Peyer's patch (tissue), 4 donors: ENCODE data around the gene AKNA. TPM values are rescaled to one million over a fixed set of nuclear protein-coding genes. Genes with fewer than 3 reads are reported as not detected.

Experiments used
- DNase-seq, 3 donors: peaks; one replicate each; pipeline ENCODE4 v3.0.0-alpha.2; 2017 to 2019
- H3K27ac ChIP-seq, 4 donors: fragments of 200-600 bp; sonication (generic); one replicate each; pipeline ENCODE4 v1.5.1; 2016 to 2019
- H3K27me3 ChIP-seq, 2 donors: fragments of 200-600 bp; sonication (generic); one replicate each; pipeline ENCODE4 v1.5.1; 2019
- H3K36me3 ChIP-seq, 3 donors: fragments of 200-600 bp; sonication (generic); one replicate each; pipeline ENCODE4 v1.5.1; 2016 to 2019
- H3K4me1 ChIP-seq, 4 donors: fragments of 200-600 bp; sonication (generic); one replicate each; pipeline ENCODE4 v1.5.1; 2016 to 2019
- H3K4me3 ChIP-seq, 4 donors: fragments of 200-600 bp; sonication (generic); 1 replicate in 3 of 4; 2 replicates in 1 of 4; pipeline ENCODE4 v1.5.1; 2016 to 2019; ENCODE audit warnings: mild to moderate bottlenecking in 1 of 4
- H3K9me3 ChIP-seq, 4 donors: fragments of 200-600 bp; sonication (generic); one replicate each; pipeline ENCODE4 v1.5.1; 2016 to 2019; ENCODE audit warnings: mild to moderate bottlenecking in 1 of 4
- POLR2A ChIP-seq, 2 donors: fragments of 450-650 bp; IDR thresholded peaks; one replicate each; pipeline ENCODE4 v1.5.1; 2017; ENCODE audit warnings: antibody characterized with exemption in 2 of 2, mild to moderate bottlenecking in 2 of 2, moderate library complexity in 2 of 2
- total RNA-seq, 4 donors: library from RNA; depleted of rRNA; stranded (reverse); fragments of >200 nt; gene quantifications; one replicate each; pipeline ENCODE4 v1.1.0, GENCODE V29; 2016
- TF ChIP-seq, protein P1 (sequence below), 6 experiments: fragments of 450-650 bp in 4 of 6; fragments of 200-600 bp in 2 of 6; sonication (generic) in 1 of 6; IDR thresholded peaks; one replicate each; pipeline ENCODE4 v1.5.1; 2017 to 2019; ENCODE audit warnings: antibody characterized with exemption in 6 of 6, mild to moderate bottlenecking in 3 of 6, moderate library complexity in 1 of 6

AKNA gene
- total RNA-seq, 4 donors from 2014 or later = 41.7 to 174 (median 75.0) TPM

DNA sequence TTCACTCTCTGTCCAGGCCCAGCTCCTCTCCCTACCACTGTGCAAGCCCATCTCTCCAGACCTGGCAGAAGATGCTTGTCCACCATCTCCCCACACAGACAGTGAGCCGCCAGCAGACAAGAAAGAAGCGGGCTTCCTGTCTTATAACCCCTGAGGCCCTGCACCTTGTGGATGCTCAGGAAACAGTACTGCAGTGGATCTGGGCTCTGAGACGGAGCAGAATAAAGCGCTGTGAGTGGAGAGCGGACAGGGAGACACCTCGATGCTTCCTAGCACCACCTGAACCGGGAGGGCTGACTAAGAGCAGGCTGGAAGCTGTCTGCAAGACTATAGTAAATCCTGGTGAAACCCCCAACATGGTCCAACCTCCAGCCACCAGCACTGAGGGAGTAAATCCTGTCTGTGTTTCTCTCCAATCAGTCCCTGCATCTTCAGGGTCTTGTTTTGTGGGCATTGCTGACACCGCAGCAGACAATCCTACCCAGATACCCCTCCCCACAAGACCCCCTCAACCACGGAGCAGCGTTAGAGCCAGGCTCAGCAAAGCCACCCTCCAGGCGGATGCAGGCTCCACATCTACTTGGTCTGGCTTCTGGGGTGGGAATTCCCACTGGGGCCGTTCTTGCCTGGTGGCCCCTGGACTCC, 39.4 kb downstream of the AKNA start:
- Histone ChIP-seq H3K27ac (peak overlapping the region; percentile 41 to 78 (median 60)), H3K4me1 (peaks cover 0 to 23% (median 13%) of the 10 kb centered on the region in 4 donors), H3K36me3 (peaks cover 0 to 91% (median 7%) of the 10 kb centered on the region in 3 donors), H3K9me3 (no peaks in the 10 kb centered on the region), H3K27me3 (no peaks in the 10 kb centered on the region), H3K4me3 (no peak overlapping the region)
- TF ChIP-seq, protein P1, sequence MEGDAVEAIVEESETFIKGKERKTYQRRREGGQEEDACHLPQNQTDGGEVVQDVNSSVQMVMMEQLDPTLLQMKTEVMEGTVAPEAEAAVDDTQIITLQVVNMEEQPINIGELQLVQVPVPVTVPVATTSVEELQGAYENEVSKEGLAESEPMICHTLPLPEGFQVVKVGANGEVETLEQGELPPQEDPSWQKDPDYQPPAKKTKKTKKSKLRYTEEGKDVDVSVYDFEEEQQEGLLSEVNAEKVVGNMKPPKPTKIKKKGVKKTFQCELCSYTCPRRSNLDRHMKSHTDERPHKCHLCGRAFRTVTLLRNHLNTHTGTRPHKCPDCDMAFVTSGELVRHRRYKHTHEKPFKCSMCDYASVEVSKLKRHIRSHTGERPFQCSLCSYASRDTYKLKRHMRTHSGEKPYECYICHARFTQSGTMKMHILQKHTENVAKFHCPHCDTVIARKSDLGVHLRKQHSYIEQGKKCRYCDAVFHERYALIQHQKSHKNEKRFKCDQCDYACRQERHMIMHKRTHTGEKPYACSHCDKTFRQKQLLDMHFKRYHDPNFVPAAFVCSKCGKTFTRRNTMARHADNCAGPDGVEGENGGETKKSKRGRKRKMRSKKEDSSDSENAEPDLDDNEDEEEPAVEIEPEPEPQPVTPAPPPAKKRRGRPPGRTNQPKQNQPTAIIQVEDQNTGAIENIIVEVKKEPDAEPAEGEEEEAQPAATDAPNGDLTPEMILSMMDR (IDR thresholded peaks at IDR 0.05) = no peak
- no peak for TF ChIP-seq POLR2A (IDR thresholded peaks at IDR 0.05)
- no peak for DNase-seq

DNA sequence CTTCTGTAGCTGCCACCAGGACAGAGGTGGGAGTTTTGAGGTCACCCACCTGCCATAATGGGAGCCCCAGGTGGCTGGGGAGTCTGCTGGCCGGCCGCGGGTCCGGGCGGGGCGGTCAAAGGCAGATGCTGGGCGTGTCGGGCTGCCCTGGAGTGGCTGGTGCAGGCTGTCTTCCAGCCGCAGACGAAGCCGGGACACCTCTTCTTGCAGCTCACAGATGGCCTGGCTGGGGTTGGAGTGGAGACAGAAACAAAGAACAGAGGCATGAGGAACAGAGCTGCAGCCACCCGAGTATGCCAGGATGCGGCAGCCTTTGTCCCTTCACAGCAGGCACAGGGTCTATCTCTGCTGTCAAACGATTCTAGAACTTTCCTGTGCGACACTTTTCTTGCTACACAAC, 40.1 kb downstream of the AKNA start:
- peaks cover 0 to 22% (median 13%) of the 10 kb centered on the region in 4 donors for H3K4me1 ChIP-seq

DNA sequence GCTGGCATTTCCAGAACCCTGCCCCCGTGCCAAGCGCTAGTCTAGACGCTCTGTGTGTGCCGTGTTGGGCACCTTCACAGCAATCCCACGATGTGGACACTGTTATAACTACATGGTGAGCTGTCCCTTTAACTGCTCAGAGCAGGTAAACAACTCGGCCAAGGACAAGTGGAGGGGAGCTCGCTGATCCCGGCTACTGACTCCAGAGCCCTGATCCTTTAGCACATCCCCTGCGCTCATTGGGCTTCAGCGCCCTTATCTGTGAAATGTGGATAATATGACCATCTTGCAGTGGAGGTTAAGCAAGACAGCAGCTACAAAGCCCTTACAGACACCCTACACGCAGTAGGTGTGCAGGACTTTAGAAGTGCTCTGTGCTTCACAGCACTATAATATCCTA, 41.6 kb downstream of the AKNA start:
- H3K36me3 ChIP-seq = peaks cover 0 to 96% (median 7%) of the 10 kb centered on the region in 3 donors

More for the DNA sequence above, 40.1 kb downstream of the AKNA start:
- no peak for DNase-seq
- H3K4me3 ChIP-seq = no peak overlapping the region
- peak overlapping the region in 1 of 4 donors; percentile 78 for H3K27ac ChIP-seq
- no peak for TF ChIP-seq POLR2A (IDR thresholded peaks at IDR 0.05)
- TF ChIP-seq, protein P1 (IDR thresholded peaks at IDR 0.05) = no peak
- H3K36me3 ChIP-seq = peaks cover 0 to 93% (median 7%) of the 10 kb centered on the region in 3 donors
- no peaks in the 10 kb centered on the region for H3K9me3 ChIP-seq
- H3K27me3 ChIP-seq = no peaks in the 10 kb centered on the region

DNA sequence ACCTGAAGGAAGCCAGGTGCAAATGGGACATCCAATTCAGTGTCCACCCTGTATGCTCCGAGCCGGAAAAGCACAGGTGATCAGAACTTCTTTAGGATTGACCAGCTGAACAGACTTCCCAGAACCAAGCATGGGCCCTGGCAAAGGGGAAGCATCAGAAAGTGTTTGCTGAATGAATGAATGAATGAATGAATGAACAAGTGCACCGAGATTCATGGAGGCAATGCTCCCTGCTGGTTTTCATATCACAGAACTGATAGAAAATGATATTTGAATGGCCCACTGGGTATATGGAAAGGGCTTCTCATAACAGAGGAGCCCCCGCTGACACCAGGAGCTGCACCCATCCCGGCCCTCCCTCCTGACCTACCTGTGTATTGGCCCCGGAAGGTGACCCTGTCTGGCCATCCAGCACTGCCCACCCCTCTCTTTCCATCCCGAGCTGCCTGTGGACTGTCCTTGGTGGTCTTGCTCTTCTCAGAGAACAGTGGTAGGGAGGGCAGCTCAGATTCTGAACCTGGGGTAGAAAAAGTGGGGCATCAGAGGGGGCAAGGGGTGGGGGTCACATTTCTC, 42.2 kb downstream of the AKNA start:
- Histone ChIP-seq H3K4me3 (no peak overlapping the region), H3K27me3 (no peaks in the 10 kb centered on the region), H3K36me3 (peaks cover 0 to 96% (median 7%) of the 10 kb centered on the region in 3 donors), H3K4me1 (peaks cover 0 to 17% (median 13%) of the 10 kb centered on the region in 4 donors), H3K9me3 (no peaks in the 10 kb centered on the region), H3K27ac (no peak overlapping the region)
- no peak for TF ChIP-seq POLR2A (IDR thresholded peaks at IDR 0.05)
- TF ChIP-seq, protein P1 (IDR thresholded peaks at IDR 0.05) = no peak
- no peak for DNase-seq

More for the DNA sequence above, 41.6 kb downstream of the AKNA start:
- TF ChIP-seq, protein P1 (IDR thresholded peaks at IDR 0.05) = no peak
- no peak for TF ChIP-seq POLR2A (IDR thresholded peaks at IDR 0.05)
- Histone ChIP-seq H3K4me1 (peaks cover 0 to 17% (median 13%) of the 10 kb centered on the region in 4 donors), H3K4me3 (no peak overlapping the region), H3K27ac (no peak overlapping the region), H3K9me3 (no peaks in the 10 kb centered on the region), H3K27me3 (no peaks in the 10 kb centered on the region)
- DNase-seq = no peak

DNA sequence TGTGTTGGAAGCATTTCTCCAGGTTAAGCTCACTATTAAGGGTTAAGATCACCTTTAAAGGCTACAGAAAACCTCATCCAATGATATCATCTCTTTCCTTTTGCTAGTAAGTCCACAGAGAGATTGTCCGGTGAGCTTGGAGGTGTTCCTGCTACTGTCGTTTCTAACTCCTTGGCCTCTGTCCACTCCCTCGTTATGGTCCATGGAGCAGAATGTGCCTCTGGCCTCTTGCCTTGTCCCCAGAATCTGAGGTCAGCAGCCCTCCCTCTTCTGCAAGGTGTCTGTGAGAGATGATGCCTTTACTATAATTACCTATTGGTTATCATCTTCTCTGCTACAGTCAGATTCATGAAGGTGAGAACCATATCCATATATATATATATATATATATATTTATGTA, 43.1 kb downstream of the AKNA start:
- H3K4me3 ChIP-seq = no peak overlapping the region
- TF ChIP-seq POLR2A (IDR thresholded peaks at IDR 0.05) = no peak
- TF ChIP-seq, protein P1 (IDR thresholded peaks at IDR 0.05) = no peak
- peak overlapping the region in 1 of 4 donors; percentile 38 for H3K27ac ChIP-seq
- no peaks in the 10 kb centered on the region for H3K27me3 ChIP-seq
- H3K9me3 ChIP-seq = no peaks in the 10 kb centered on the region
- peaks cover 0 to 96% (median 7%) of the 10 kb centered on the region in 3 donors for H3K36me3 ChIP-seq
- no peak for DNase-seq
- peaks cover 0 to 15% (median 8%) of the 10 kb centered on the region in 4 donors for H3K4me1 ChIP-seq
